ENCODE data around the gene SLC25A10.

SLC25A10 gene

DNA sequence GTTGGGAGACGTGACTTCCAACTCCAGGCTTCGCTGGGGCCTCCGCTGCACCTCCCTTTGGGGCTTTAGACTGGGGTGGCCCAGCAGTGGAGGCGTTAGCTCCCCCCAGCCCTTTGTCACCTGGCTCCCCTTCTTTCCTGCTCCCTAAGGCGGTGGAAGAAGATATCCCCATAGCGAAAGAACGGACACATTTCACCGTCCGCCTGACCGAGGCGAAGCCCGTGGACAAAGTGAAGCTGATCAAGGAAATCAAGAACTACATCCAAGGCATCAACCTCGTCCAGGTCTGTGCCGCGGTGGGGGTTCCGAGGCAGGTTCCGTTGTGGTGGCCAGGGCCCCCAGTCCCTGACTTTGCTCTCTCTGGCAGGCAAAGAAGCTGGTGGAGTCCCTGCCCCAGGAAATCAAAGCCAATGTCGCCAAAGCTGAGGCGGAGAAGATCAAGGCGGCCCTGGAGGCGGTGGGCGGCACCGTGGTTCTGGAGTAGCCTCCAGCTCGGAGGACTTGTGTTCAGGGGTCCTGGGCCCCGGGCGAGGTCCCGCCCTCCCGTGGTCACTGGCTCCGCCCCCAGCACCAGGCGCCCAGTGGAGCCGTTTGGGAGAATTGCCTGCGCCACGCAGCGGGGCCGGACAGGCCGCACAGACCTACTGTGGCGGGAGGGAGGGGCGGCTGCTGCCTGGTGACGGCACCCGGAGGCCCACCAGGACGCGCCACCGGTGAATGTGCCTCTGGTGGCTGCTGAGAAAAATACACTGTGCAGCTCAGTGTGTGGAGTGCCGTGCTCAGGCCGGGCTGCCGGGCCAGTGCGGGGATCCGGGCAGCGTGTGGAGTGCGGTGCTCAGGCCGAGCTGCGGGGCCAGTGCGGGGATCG is 5.1 kb upstream of the SLC25A10 start:
- DNase-seq, result no peak

GRCh38 chr17:81707725-81708646 is 4.1 kb upstream of the SLC25A10 start:
- no peak for DNase-seq

DNA sequence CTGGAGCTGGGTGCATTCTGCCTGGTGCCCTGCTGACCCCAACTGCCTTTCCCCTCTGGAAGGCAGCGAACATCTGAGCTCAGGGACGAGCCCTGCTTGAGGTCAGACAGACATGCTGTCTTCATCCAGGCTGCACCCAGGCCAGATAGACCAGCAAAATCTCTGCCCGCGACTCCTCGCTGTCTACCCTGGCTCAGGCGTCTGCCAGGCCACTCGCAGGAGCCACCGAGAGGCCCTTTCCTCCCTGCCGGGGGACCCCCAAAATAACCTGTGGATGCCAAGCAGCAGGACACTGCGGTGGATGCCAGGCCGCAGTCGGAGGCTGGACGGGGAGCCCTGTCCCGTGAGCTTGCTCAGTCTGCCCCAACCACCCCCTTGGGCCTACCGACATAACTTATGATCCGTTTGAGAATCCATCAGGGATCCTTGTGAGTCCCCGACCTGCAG is 3.3 kb upstream of the SLC25A10 start:
- no peak for DNase-seq

GRCh38 chr17:81710514-81711308 is 1.4 kb upstream of the SLC25A10 start:
- peak; percentile 73 for DNase-seq

- DNase-seq, result peak; percentile 67
These were observed 452 bp downstream of the SLC25A10 start for GRCh38 chr17:81712468-81713003.

DNA sequence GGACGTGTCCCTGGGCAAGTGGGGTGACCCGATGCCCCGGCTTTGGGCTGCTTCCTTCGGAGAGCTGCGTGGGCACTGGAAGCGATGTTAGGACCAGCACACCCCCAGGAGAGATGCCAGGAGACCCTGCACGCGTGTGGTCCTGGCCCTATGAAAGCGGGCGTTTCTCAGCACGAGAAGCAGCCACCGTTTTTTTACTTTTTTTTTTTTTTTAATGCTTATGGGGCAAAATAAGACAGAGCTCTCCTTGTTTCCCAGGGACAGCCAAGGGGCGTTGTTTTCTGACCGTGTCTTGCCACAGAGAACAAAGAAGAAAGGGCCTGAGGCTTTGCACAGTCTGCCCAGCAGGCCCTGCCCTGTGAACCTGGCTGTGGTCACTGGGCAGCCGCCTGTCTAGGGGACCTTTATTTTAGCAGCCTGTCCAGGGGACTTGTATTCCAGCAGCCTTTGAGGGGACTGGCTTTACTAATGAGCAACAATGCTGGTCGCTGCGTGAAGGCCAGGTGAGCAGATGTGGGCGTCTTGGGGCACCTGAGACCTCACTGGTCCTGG is 996 bp downstream of the SLC25A10 start:
- peak; percentile 35 for DNase-seq

DNA sequence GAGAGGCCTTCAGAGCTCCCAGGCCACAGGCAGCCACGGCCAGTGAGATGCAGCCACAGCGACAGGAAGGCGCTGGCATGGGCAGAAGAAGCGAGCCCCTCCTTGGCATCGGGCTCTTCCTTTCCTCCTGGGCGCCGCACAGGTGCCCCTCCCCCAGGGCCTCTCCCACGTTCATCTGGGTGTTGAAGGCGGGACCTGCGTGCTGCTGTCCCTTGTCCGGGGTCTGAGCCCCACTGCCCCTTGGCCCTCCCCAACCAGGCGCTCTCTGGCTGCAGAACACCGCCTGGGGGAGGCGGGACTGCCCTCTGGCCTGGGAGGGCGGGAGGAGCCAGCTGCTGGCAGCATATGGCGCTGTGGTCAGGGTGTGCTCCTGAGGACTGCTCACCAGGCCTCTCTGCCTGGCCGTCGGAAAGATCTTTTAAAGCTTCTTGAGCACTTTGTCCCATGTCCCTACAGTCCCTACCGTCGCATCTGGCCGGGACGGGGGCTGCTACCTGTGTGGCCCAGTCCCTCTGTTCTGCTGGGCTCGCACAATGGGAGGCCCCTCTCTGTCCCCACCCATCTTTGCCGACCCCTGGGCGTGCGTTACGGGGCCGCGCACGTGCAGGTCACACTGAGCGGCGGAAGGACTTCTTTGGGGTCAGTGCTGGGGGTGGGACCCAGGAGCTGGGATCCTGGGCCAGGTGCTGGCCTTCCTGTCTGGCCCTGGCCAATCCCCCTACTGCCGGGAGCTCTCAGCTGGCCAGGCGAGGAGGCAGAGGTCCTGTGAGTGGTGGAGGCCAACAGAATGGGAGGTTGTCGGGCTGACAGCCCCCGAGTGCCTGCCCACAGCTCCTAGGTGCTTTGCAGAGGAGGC is 1.7 kb downstream of the SLC25A10 start:
- DNase-seq, result peak; percentile 62

GRCh38 chr17:81714412-81715106 is 2.5 kb downstream of the SLC25A10 start:
- no peak for DNase-seq

DNA sequence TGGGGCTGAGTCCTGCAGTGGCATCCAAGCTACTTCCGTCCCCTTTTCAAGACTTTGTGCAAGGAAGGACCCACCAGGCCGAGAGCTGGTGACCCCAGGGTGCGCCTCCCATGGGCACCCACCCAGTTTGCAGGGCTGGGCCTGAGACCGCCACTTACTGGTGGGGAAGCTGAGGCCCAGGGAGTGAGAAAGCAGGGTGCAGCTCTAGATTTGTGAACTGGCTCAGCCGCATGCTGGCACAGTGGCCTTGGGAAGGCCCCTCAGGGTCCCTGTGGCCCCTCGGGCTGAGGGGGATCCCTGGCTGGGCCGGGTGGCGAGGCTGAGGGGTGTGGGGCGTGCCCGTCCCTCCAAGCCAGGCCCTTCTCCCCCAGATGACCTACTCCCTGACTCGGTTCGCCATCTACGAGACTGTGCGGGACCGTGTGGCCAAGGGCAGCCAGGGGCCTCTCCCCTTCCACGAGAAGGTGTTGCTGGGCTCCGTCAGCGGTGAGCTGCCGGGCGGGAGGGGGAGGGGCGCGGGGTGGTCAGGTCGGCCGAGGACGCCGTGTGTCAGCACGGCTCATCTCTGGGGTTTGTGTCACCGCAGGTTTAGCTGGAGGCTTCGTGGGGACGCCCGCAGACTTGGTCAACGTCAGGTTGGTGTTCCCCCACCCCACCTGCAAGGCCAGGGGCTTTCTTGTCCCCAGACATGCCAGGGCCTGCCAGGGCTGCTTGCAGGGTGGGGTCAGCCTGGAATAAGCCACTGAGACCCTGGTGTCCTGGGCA is 3.2 kb downstream of the SLC25A10 start:
- DNase-seq, result no peak

- DNase-seq, result no peak
These were observed 4.0 kb downstream of the SLC25A10 start for GRCh38 chr17:81715872-81716673.

GRCh38 chr17:81716674-81716996 is 4.6 kb downstream of the SLC25A10 start:
- DNase-seq, result no peak

- no peak for DNase-seq
These were observed 5.1 kb downstream of the SLC25A10 start for GRCh38 chr17:81717049-81717765.

- no peak for DNase-seq
These were observed 5.6 kb downstream of the SLC25A10 start for GRCh38 chr17:81717766-81718089.

GRCh38 chr17:81719410-81720266 is 7.6 kb downstream of the SLC25A10 start:
- no peak for DNase-seq

DNA sequence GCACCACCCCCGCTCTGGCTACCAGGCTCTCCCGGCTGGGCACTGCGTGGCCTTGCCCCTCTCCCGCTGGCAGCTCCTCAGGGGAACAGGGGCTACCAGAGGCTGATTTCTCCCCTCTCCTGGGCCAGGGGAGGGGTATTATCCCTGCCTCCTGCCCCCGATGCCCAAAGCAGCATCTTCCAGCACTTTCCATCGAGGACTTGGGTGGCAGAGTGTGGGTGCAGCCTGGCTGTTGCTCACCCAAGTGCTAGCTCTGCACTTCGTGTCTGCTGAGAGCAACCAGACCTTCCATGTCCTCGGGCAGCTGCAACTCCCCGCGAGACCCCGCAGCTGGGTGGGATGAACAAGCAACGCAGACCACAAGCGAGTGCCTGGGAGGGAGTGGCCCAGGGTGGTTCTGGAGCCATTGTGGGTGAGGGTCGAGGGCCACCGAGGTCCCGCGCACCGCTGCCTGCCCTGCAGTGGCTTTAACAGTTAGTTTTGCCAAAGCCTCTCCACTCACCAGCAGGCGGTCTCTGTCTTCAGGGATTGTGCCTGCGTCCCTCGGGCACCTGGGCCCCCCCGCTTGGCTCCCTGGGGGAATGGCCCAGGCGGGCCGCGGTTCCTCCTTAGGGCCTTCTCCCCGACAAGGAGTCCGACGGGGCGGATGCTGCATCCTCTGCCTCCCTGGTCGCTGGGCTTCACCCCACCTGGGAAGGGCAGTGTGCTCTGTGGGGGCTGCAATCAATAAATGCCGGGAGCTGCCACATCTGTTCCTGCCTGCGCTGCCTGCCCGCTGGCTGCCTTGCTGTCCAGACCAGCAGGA is 8.4 kb downstream of the SLC25A10 start:
- no peak for DNase-seq

All from RPMI8226 (cell line).